Measurements from ENCODE around the gene CARF.

DNA sequence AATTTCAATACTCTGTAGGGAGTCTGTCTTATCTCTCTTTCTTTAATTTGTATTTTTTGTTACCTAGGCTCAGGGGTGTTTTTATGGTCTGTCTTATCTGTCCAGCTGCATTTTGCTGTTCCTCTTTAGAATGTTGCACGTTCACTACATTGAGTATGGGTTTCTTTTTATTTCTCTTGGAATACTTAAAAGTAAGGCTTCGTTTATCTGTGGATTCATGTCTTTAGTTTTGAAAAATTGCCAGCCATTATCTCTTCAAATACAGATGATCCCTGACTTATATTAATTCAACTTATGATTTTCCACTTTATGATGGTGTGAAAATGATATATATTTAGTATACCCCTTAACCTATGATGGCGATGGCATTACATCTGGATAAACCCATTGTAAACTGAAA is 26.9 kb downstream of the CARF start:
- TF ChIP-seq ZNF416 (tag by site-specific recombination; IDR thresholded peaks at IDR 0.05) (no peak), CTCF (tag by site-specific recombination; IDR thresholded peaks at IDR 0.05) (no peak), ZNF610 (tag by site-specific recombination; IDR thresholded peaks at IDR 0.05; ENCODE audit: borderline replicate concordance) (no peak), ATF2 (tag by site-specific recombination; IDR thresholded peaks at IDR 0.05; ENCODE audit: low read depth) (no peak), ZBTB6 (tag by site-specific recombination; IDR thresholded peaks at IDR 0.05) (no peak)
- TF ChIP-seq, protein P1, sequence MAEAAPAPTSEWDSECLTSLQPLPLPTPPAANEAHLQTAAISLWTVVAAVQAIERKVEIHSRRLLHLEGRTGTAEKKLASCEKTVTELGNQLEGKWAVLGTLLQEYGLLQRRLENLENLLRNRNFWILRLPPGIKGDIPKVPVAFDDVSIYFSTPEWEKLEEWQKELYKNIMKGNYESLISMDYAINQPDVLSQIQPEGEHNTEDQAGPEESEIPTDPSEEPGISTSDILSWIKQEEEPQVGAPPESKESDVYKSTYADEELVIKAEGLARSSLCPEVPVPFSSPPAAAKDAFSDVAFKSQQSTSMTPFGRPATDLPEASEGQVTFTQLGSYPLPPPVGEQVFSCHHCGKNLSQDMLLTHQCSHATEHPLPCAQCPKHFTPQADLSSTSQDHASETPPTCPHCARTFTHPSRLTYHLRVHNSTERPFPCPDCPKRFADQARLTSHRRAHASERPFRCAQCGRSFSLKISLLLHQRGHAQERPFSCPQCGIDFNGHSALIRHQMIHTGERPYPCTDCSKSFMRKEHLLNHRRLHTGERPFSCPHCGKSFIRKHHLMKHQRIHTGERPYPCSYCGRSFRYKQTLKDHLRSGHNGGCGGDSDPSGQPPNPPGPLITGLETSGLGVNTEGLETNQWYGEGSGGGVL (tag by site-specific recombination; IDR thresholded peaks at IDR 0.05), result no peak

All from HEK293 (cell line).